GM19025 (cell line): ENCODE data around the gene C19orf44.
"Not testable (repeated sequence)": the region's sequence is repeated elsewhere in the genome, so short reads cannot be mapped to it uniquely, and the experiment has no call there.

Experiments used
- ATAC-seq: cut with Tn5 transposase; IDR thresholded peaks from one replicate; pipeline ENCODE4 v1.9.1; 2021; ENCODE audit warnings: mild to moderate bottlenecking, low read depth, moderate library complexity; ENCODE audit not compliant: unreplicated experiment

C19orf44 gene

GRCh38 chr19:16495982-16496612, at the start of gene C19orf44, which contains the start of gene CALR3:
C19orf44 (plus strand) TSS chr19:16496394; CDS start chr19:16500793, 4,399 bp downstream.
CALR3 (minus strand) TSS chr19:16496167; CDS start chr19:16496129, 38 bp downstream.
- ATAC-seq: peak; percentile 96

- ATAC-seq: no peak
Measured at GRCh38 chr19:16446724-16447368, 49.3 kb upstream of the C19orf44 start.

- not testable (repeated sequence) for ATAC-seq
Measured at GRCh38 chr19:16448872-16449271, 47.3 kb upstream of the C19orf44 start.

GRCh38 chr19:16449330-16449961, 46.7 kb upstream of the C19orf44 start:
- ATAC-seq: peak; percentile 37

- no peak for ATAC-seq
Measured at GRCh38 chr19:16452325-16452724, 43.9 kb upstream of the C19orf44 start.

GRCh38 chr19:16454351-16454918, 41.8 kb upstream of the C19orf44 start:
- no peak for ATAC-seq

- ATAC-seq: no peak
Measured at GRCh38 chr19:16455489-16455888, 40.7 kb upstream of the C19orf44 start.

GRCh38 chr19:16456652-16457194, 39.5 kb upstream of the C19orf44 start:
- ATAC-seq: no peak

- ATAC-seq: no peak
Measured at GRCh38 chr19:16457195-16457953, 38.8 kb upstream of the C19orf44 start.

- ATAC-seq: no peak
Measured at GRCh38 chr19:16457954-16458331, 38.3 kb upstream of the C19orf44 start.

GRCh38 chr19:16458391-16459341, 37.5 kb upstream of the C19orf44 start:
- no peak for ATAC-seq

GRCh38 chr19:16459680-16460079, 36.5 kb upstream of the C19orf44 start:
- ATAC-seq: no peak

- ATAC-seq: no peak
Measured at GRCh38 chr19:16460454-16460853, 35.7 kb upstream of the C19orf44 start.

GRCh38 chr19:16461630-16462051, 34.6 kb upstream of the C19orf44 start:
- no peak for ATAC-seq

GRCh38 chr19:16462757-16463250, 33.4 kb upstream of the C19orf44 start:
- no peak for ATAC-seq

GRCh38 chr19:16463341-16463990, 32.7 kb upstream of the C19orf44 start:
- no peak for ATAC-seq

- no peak for ATAC-seq
Measured at GRCh38 chr19:16463991-16464575, 32.1 kb upstream of the C19orf44 start.

GRCh38 chr19:16465239-16465638, 31.0 kb upstream of the C19orf44 start:
- no peak for ATAC-seq
